ENCODE measurements around the gene MYRF. TPM values are rescaled to one million over a fixed set of nuclear protein-coding genes. Genes with fewer than 3 reads are reported as not detected.

Gene MYRF
- total RNA-seq, 1 donor from 2014 or later = 13.7 TPM

DNA sequence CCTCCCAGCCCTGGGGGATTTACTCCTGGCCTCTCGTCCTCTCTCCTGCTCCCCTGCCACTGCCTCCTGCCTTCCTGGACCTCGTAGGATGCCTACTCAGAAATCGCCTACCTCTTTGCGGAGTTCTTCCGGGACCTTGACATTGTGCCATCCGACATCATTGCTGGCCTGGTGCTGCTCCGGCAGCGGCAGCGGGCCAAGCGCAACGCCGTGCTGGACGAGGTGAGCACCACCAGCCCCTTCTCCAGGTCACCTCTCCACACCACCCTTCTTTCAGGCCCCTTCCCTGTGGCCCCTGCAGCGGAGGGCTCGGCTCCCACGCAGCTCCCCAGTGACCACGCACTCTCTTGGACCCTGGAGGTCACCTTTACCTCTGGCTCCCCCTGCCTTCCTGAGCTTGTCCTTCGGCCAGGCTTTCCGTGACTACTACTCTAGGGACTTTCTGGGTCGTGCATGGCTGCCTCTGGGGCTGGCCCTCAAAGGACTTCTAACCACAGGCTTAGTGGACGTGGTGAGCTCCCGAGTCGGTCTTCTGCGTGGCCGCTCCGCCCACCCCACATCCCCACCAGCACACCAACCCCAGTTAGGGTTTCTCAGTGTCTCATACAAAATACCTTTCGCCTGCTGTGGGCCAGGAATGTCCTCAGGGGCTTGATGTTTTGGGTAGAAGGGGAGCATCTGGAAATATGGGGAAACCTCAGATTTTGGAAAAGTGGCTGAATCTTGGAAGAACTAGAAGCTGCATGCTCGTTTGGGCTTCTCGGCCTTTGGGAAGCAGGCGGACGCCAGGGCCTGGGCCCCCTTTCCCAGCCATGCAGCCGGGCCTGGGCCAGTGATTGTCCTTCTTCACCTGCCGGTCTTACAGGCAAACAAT, 24.1 kb upstream of the MYRF start:
- no peak for DNase-seq (ENCODE audit: low read depth)
- no peaks in the 10 kb centered on the region for H3K27me3 ChIP-seq (ENCODE audit: control insufficient read depth, insufficient read depth, low read length)

DNA sequence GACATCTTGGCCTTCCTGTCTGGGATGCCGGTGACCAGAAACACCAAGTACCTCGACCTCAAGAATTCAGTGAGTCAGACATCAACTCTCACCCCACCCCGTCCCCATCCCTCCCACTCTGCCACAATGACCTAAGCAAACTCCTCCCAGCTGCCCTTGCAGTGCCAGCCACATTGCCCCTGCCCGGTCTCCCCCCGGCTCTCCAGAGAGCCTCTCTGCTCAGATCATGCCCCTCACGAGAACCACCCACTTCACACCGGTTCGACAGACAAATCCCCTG, 23.6 kb upstream of the MYRF start:
- DNase-seq (ENCODE audit: low read depth) = peak; percentile 79
- Histone ChIP-seq H3K36me3 (ENCODE audit: control insufficient read depth, insufficient read depth, low read length) (no peaks in the 10 kb centered on the region), H3K4me3 (ENCODE audit: low read depth, low read length) (no peak overlapping the region), H3K27me3 (ENCODE audit: control insufficient read depth, insufficient read depth, low read length) (no peaks in the 10 kb centered on the region)
- TF ChIP-seq, protein P1, sequence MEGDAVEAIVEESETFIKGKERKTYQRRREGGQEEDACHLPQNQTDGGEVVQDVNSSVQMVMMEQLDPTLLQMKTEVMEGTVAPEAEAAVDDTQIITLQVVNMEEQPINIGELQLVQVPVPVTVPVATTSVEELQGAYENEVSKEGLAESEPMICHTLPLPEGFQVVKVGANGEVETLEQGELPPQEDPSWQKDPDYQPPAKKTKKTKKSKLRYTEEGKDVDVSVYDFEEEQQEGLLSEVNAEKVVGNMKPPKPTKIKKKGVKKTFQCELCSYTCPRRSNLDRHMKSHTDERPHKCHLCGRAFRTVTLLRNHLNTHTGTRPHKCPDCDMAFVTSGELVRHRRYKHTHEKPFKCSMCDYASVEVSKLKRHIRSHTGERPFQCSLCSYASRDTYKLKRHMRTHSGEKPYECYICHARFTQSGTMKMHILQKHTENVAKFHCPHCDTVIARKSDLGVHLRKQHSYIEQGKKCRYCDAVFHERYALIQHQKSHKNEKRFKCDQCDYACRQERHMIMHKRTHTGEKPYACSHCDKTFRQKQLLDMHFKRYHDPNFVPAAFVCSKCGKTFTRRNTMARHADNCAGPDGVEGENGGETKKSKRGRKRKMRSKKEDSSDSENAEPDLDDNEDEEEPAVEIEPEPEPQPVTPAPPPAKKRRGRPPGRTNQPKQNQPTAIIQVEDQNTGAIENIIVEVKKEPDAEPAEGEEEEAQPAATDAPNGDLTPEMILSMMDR (IDR thresholded peaks at IDR 0.05; ENCODE audit: insufficient read depth, low read length, poor library complexity, severe bottlenecking) = no peak

More for the DNA sequence above, 24.1 kb upstream of the MYRF start:
- H3K4me3 ChIP-seq (ENCODE audit: low read depth, low read length) = no peak overlapping the region
- TF ChIP-seq, protein P1 (IDR thresholded peaks at IDR 0.05; ENCODE audit: insufficient read depth, low read length, poor library complexity, severe bottlenecking) = peak; percentile 41
- H3K36me3 ChIP-seq (ENCODE audit: control insufficient read depth, insufficient read depth, low read length) = no peaks in the 10 kb centered on the region

DNA sequence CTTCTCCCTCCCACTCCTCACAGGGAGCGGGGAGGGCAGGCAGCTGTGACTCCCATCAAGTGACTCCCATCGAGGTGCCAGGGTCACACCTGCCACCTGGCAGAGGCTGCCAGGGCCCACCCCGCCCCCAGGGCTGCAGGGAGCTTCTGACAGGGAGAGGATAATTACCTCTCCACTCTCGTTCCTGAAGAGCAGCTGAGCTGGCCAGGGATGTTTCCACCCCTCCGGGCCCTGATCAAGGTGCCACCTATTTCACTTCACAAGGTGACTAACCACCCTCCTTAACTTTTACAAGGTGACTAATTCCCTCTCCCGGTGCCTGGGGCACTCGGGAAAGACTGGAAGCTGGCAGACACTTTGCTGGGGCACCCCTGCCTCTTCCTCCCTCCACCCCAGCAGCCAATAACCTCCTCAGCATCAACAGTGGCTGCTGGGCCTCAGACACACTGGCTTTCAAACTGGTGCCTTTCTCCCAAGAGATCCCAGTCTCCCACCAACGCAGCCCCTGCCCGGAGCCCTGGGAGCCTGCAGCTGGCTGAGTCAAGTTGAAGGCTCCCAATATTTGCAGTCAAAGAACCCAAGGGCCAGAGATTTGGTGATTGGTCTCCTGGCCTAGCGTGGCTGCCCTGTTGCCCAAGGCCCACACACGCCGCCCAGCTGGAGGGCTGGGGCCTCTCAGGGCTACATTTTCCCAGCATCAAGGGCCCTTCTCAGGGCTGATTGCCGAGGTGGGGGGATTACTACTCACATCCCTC, 22.0 kb upstream of the MYRF start:
- no peaks in the 10 kb centered on the region for H3K36me3 ChIP-seq (ENCODE audit: control insufficient read depth, insufficient read depth, low read length)
- no peak for DNase-seq (ENCODE audit: low read depth)
- H3K27me3 ChIP-seq (ENCODE audit: control insufficient read depth, insufficient read depth, low read length) = no peaks in the 10 kb centered on the region
- TF ChIP-seq, protein P1 (IDR thresholded peaks at IDR 0.05; ENCODE audit: insufficient read depth, low read length, poor library complexity, severe bottlenecking) = no peak
- no peak overlapping the region for H3K4me3 ChIP-seq (ENCODE audit: low read depth, low read length)

DNA sequence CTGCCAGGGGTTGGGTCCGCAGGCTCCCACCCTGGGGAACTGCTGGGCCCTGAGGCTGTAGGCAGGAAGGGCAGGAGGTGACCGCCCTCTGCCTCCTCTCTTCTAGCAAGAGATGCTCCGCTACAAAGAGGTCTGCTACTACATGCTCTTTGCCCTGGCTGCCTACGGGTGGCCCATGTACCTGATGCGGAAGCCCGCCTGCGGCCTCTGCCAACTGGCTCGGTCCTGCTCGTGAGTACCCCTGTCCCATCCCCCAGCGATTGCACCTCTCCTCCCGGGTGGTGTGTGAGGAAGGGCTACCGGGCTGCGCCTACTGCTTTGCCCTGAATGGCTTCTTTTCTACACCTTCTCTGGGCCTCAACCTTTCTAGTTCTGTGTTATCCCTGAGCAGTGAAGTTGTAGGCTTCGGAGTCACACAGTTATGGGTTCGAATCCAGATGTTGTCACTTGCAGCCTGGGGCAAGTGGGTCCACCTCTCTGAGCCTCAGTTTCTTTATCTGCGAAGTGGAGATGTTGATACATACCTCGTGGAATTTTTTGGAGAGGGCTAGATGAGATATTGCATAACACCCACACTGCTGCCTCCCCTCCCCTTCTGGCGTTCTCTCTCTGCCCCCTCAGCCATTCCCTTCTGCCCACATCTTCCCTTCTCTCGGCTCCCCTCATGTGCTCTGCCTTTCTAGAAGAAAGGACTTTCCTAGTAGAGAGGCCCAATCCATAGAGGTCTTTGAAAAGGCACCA, 21.1 kb upstream of the MYRF start:
- Histone ChIP-seq H3K27me3 (ENCODE audit: control insufficient read depth, insufficient read depth, low read length) (no peaks in the 10 kb centered on the region), H3K36me3 (ENCODE audit: control insufficient read depth, insufficient read depth, low read length) (no peaks in the 10 kb centered on the region), H3K4me3 (ENCODE audit: low read depth, low read length) (no peak overlapping the region)
- DNase-seq (ENCODE audit: low read depth) = no peak
- TF ChIP-seq, protein P1 (IDR thresholded peaks at IDR 0.05; ENCODE audit: insufficient read depth, low read length, poor library complexity, severe bottlenecking) = no peak

DNA sequence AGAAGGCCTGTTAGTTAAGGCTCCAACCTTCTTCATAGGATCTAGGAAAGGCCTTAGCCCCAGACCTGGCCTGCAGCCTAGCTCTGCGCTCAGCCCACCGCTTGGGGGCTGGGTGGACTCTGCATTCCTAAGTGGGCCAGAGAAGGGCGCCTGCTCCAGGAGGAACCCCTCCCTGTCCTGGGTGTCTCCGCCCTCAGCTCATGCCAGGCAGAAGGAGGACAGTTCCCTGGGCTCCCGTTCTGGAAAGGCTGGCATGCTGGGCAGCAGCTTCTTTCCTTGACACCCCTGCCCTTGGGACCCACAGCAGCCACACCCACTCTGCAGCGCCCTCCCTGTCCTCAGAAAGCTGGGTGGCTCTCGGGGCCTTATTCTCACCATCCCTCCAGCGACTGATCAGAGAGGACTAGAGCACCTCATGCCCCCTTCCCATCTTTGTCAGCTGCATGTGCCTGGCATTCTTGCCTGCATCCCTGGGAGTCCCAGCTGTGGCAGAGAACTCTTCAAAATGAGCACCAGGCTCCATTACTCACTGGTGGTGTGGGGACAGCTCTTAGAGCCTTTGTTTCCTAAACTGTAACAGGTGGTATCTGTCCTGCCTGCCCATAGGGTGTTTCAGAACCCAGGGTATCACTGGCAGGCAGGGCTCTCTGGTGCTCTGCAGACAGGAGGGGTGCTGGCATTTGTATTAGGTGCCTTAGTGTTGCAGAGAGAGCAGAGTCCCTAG, 20.3 kb upstream of the MYRF start:
- TF ChIP-seq, protein P1 (IDR thresholded peaks at IDR 0.05; ENCODE audit: insufficient read depth, low read length, poor library complexity, severe bottlenecking) = no peak
- H3K4me3 ChIP-seq (ENCODE audit: low read depth, low read length) = no peak overlapping the region
- H3K36me3 ChIP-seq (ENCODE audit: control insufficient read depth, insufficient read depth, low read length) = no peaks in the 10 kb centered on the region
- DNase-seq (ENCODE audit: low read depth) = no peak
- no peaks in the 10 kb centered on the region for H3K27me3 ChIP-seq (ENCODE audit: control insufficient read depth, insufficient read depth, low read length)

Measured in kidney epithelial cell (primary cell).